ENCODE measurements around the gene LENG1.

LENG1 gene

GRCh38 chr19:54106716-54107115, 52.8 kb downstream of the LENG1 start:
- no peak for DNase-seq

- DNase-seq: no peak
Measured at GRCh38 chr19:54105796-54106195, 53.7 kb downstream of the LENG1 start.
